Bronchial epithelial cell (primary cell): Measurements from ENCODE around the gene DFFB. TPM values are rescaled to one million over a fixed set of nuclear protein-coding genes. Genes with fewer than 3 reads are reported as not detected.
"Not testable (repeated sequence)": the region's sequence is repeated elsewhere in the genome, so short reads cannot be mapped to it uniquely, and the experiment has no call there.

Experiments used
- DNase-seq: peaks from one replicate; pipeline ENCODE4 v3.0.0-alpha.2; 2010; ENCODE audit warnings: low read depth
- FAIRE-seq: peaks from 2 replicates; lab custom pipeline; 2011; peaks lifted over from hg19 to GRCh38; lab: Jason Lieb, UNC
- H3K27me3 ChIP-seq: 2 replicates; pipeline ENCODE4 v1.5.1; 2011; ENCODE audit warnings: low read length; ENCODE audit not compliant: control insufficient read depth, insufficient read depth
- H3K36me3 ChIP-seq: 2 replicates; pipeline ENCODE4 v1.5.1; 2011; ENCODE audit warnings: low read length; ENCODE audit not compliant: control insufficient read depth, insufficient read depth
- H3K4me3 ChIP-seq: 2 replicates; pipeline ENCODE4 v1.5.1; 2011; ENCODE audit warnings: mild to moderate bottlenecking, low read depth, low read length, control low read depth
- CTCF ChIP-seq: IDR thresholded peaks from 2 replicates; pipeline ENCODE4 v1.5.1; 2011; ENCODE audit warnings: mild to moderate bottlenecking, moderate library complexity, low read length, control low read depth, inconsistent platforms; ENCODE audit not compliant: insufficient read depth, severe bottlenecking
- total RNA-seq: library from RNA; depleted of rRNA; stranded (reverse); fragments of >200 nt; gene quantifications from 2 replicates; pipeline ENCODE4 v1.2.1, GENCODE V29; 2014

DFFB gene
- 2.6 and 3.9 TPM in 2 replicates for total RNA-seq

GRCh38 chr1:3856923-3857790 is at the start of gene DFFB, which contains the start of gene CEP104:
Gene DFFB (plus strand): TSS chr1:3857476. CDS start chr1:3857604, 128 bp downstream.
Gene CEP104 (minus strand): TSS chr1:3857211. CDS start chr1:3852407, 4,804 bp downstream.
- DNase-seq (peak; percentile 95), FAIRE-seq (peak; percentile 50)
- Histone ChIP-seq H3K27me3 (no peaks in the 10 kb centered on the region), H3K36me3 (no peaks in the 10 kb centered on the region), H3K4me3 (peak within 1 kb of the TSS; percentile 60)
- TF ChIP-seq CTCF: peak; percentile 77

DNA sequence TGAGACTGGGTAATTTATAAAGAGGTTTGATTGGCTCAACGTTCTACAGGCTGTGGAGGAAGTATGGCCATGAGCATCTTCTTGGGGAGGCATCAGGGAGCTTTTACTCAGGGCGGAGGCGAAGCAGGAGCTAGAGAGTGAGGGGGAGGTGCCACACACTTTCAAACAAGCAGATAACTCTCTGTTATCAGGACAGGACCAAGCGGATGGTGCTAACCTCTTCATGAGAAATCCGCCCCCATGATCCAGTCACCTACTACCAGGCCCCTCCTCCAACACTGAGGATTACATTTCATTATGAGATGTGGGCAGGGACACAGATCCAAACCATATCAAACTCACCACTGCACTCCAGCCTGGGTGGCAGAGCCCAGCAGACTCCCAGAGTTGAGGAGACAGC is 49.5 kb upstream of the DFFB start:
- no peak overlapping the region for H3K4me3 ChIP-seq
- H3K27me3 ChIP-seq: no peaks in the 10 kb centered on the region
- FAIRE-seq (no peak), DNase-seq (no peak)
- no peaks in the 10 kb centered on the region for H3K36me3 ChIP-seq
- no peak for TF ChIP-seq CTCF

DNA sequence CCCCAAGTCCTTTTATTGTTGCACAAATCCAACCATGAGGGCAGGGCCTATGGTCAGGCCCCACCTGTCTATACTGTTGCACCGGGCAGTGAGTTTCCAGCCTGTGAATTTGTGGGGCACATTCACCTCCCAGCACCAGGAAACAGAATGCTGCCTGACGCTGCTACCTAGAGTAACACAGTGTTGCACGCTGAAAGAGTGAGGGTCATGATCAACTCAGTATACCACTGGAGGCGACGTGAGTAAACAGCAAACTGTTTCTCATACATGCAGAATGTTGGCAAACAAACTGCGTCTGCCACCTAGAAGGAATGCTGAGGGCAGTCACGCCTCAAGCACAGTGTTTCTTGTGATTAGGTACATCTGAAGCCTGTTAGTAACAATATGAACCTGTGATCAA is 47.6 kb upstream of the DFFB start:
- Histone ChIP-seq H3K36me3 (no peaks in the 10 kb centered on the region), H3K4me3 (no peak overlapping the region), H3K27me3 (no peaks in the 10 kb centered on the region)
- no peak for FAIRE-seq
- TF ChIP-seq CTCF: no peak
- DNase-seq: peak; percentile 57

DNA sequence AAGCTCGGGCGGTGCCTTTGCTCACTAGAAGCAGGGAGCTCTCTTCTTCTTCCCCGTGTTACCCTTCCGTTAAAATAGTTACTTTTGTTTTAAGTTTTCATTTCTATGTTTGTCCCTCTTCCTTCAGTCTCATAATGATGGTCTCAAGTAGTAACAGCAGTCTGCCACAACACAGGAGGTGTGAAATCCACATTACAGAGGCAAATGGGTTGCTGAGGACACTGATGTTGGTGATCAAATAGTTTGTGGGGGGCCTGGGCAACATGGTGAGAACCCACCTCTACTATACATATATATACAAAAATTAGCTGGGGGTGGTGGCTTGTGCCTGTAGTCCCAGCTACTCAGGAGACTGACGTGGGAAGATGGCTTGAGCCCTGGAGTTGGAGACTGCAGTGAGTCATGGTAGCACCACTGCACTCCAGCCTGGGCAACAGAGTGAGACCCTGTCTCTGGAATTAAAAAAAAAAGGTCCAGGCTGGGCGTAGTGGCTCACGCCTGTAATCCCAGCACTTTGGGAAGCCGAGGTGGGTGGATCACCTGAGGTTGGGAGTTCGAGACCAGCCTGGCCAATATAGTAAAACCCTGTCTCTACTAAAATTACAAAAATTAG is 47.0 kb upstream of the DFFB start:
- not testable (repeated sequence) for H3K27me3 ChIP-seq, H3K36me3 ChIP-seq, H3K4me3 ChIP-seq, FAIRE-seq
- DNase-seq: peak; percentile 40

DNA sequence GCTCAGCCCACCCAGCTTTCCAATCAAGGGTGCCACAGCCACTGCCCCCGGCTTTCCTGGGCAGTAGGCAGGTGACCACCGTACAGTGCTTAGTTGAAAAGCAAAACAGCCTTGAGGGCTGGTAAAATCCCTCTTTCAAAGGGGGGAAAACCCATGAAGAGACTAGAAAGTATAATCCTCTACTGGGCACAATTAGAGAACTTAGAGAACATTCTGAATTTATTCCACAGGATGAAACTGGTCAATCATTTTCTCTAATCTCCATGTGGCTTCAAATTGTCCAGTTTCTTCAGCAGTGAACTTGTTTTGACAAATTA is 45.7 kb upstream of the DFFB start:
- DNase-seq (no peak), FAIRE-seq (no peak)
- Histone ChIP-seq H3K4me3 (no peak overlapping the region), H3K27me3 (no peaks in the 10 kb centered on the region), H3K36me3 (peaks cover 10% of the 10 kb centered on the region)
- no peak for TF ChIP-seq CTCF

GRCh38 chr1:3814065-3814464 is 43.2 kb upstream of the DFFB start:
- Histone ChIP-seq H3K36me3 (peaks cover 10% of the 10 kb centered on the region), H3K4me3 (no peak overlapping the region)

More at GRCh38 chr1:3814065-3814464, 43.2 kb upstream of the DFFB start:
- FAIRE-seq (no peak), DNase-seq (no peak)
- no peaks in the 10 kb centered on the region for H3K27me3 ChIP-seq
- no peak for TF ChIP-seq CTCF
